Mammary epithelial cell (primary cell): Measurements from ENCODE around the gene LIMA1.
"Not testable (repeated sequence)": the region's sequence is repeated elsewhere in the genome, so short reads cannot be mapped to it uniquely, and the experiment has no call there.

Source experiments
- EZH2 ChIP-seq: IDR thresholded peaks from 2 replicates; pipeline ENCODE4 v1.6.1; 2012; ENCODE audit warnings: low read length, inconsistent platforms, borderline replicate concordance
- TF ChIP-seq, protein P1 (sequence below), 2 donors: IDR thresholded peaks in 1 of 2; conservative IDR thresholded peaks in 1 of 2; 2 replicates each; pipeline ENCODE4 v1.5.1; 2011 to 2012; ENCODE audit warnings: inconsistent platforms in 2 of 2, low read length in 2 of 2, mild to moderate bottlenecking in 2 of 2, control low read depth in 1 of 2, low read depth in 1 of 2; ENCODE audit not compliant: insufficient read depth in 1 of 2; ENCODE audit errors: extremely low read depth in 1 of 2

DNA sequence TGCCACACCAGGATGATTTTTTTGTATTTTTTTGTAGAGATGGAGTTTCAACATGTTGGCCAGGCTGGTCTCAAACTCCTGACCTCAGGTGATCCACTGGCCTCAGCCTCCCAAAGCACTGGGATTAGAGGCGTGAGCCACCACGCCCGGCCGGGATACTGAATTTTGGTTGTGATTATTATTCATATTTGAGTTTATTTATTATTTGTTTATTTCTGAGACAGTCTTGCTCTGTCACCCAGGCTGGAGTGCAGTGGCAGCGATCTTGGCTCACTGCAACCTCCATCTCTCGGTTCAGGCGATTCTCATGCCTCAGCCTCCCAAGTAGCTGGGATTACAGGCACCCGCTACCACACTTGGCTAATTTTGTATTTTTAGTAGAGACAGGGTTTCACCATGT is 30.7 kb upstream of the LIMA1 start:
- TF ChIP-seq, protein P1, sequence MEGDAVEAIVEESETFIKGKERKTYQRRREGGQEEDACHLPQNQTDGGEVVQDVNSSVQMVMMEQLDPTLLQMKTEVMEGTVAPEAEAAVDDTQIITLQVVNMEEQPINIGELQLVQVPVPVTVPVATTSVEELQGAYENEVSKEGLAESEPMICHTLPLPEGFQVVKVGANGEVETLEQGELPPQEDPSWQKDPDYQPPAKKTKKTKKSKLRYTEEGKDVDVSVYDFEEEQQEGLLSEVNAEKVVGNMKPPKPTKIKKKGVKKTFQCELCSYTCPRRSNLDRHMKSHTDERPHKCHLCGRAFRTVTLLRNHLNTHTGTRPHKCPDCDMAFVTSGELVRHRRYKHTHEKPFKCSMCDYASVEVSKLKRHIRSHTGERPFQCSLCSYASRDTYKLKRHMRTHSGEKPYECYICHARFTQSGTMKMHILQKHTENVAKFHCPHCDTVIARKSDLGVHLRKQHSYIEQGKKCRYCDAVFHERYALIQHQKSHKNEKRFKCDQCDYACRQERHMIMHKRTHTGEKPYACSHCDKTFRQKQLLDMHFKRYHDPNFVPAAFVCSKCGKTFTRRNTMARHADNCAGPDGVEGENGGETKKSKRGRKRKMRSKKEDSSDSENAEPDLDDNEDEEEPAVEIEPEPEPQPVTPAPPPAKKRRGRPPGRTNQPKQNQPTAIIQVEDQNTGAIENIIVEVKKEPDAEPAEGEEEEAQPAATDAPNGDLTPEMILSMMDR (conservative IDR thresholded peaks at IDR 0.05 in 1 of 2, IDR thresholded peaks at IDR 0.05 in 1 of 2; ENCODE audit: extremely low read depth in 1 of 2, insufficient read depth in 1 of 2, low read depth in 1 of 2, low read length in 2 of 2), result not testable (repeated sequence)
- TF ChIP-seq EZH2, result not testable (repeated sequence)
